Thoracic aorta (tissue), 2 donors: ENCODE results near the gene VSTM4. TPM values are rescaled to one million over a fixed set of nuclear protein-coding genes. Genes with fewer than 3 reads are reported as not detected.

Experiments
- ATAC-seq: fragments of 150-250 bp; one replicate; pipeline ENCODE4 v1.8.0; 2017; ENCODE audit warnings: low read depth; ENCODE audit not compliant: insufficient number of reproducible peaks, low FRiP score
- DNase-seq: peaks from one replicate; pipeline ENCODE4 v3.0.0-alpha.2; 2020; ENCODE audit warnings: low spot score
- H3K27ac ChIP-seq, 2 donors: fragments of 200-600 bp; sonication (generic); 1 replicate in 1 of 2; 2 replicates in 1 of 2; pipeline ENCODE4 v1.5.1; 2016; ENCODE audit warnings: mild to moderate bottlenecking in 2 of 2, moderate library complexity in 2 of 2
- H3K27me3 ChIP-seq: fragments of 200-600 bp; sonication (generic); replicated peaks from 2 replicates; pipeline ENCODE4 v1.6.0; 2016; ENCODE audit warnings: mild to moderate bottlenecking; ENCODE audit not compliant: insufficient read depth
- H3K36me3 ChIP-seq: fragments of 200-600 bp; sonication (generic); one replicate; pipeline ENCODE4 v1.5.1; 2016
- H3K4me1 ChIP-seq, 2 donors: fragments of 200-600 bp; sonication (generic); 1 replicate in 1 of 2; 2 replicates in 1 of 2; pipeline versions ENCODE4 v1.5.1 to v1.6.0; 2016; ENCODE audit warnings: low read depth in 2 of 2, mild to moderate bottlenecking in 1 of 2; ENCODE audit not compliant: control insufficient read depth in 1 of 2
- H3K4me3 ChIP-seq: fragments of 200-600 bp; sonication (generic); 2 replicates; pipeline ENCODE4 v1.5.1; 2016; ENCODE audit warnings: mild to moderate bottlenecking
- H3K9me3 ChIP-seq: fragments of 200-600 bp; sonication (generic); 2 replicates; pipeline ENCODE4 v1.5.1; 2016
- total RNA-seq, 2 donors: library from RNA; depleted of rRNA; stranded (reverse); fragments of >200 nt; gene quantifications; one replicate each; pipeline versions ENCODE4 v1.1.0 to v1.2.3, GENCODE V29; 2016
- TF ChIP-seq, protein P1 (sequence below): fragments of 200-600 bp; sonication (generic); IDR thresholded peaks from one replicate; pipeline ENCODE4 v1.5.1; 2019; ENCODE audit warnings: antibody characterized with exemption

The VSTM4 gene
- total RNA-seq, 2 donors from 2014 or later, result 24.4 to 46.4 TPM

- no peaks in the 10 kb centered on the region for H3K9me3 ChIP-seq
- ATAC-seq (no peak), DNase-seq (no peak)
- H3K4me1 ChIP-seq, result peaks cover 5 to 44% of the 10 kb centered on the region in 2 donors
- no peaks in the 10 kb centered on the region for H3K27me3 ChIP-seq
- no peak overlapping the region for H3K4me3 ChIP-seq
- H3K27ac ChIP-seq, result no peak overlapping the region
- TF ChIP-seq, protein P1, sequence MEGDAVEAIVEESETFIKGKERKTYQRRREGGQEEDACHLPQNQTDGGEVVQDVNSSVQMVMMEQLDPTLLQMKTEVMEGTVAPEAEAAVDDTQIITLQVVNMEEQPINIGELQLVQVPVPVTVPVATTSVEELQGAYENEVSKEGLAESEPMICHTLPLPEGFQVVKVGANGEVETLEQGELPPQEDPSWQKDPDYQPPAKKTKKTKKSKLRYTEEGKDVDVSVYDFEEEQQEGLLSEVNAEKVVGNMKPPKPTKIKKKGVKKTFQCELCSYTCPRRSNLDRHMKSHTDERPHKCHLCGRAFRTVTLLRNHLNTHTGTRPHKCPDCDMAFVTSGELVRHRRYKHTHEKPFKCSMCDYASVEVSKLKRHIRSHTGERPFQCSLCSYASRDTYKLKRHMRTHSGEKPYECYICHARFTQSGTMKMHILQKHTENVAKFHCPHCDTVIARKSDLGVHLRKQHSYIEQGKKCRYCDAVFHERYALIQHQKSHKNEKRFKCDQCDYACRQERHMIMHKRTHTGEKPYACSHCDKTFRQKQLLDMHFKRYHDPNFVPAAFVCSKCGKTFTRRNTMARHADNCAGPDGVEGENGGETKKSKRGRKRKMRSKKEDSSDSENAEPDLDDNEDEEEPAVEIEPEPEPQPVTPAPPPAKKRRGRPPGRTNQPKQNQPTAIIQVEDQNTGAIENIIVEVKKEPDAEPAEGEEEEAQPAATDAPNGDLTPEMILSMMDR, result no peak
- no peaks in the 10 kb centered on the region for H3K36me3 ChIP-seq
Observed at GRCh38 chr10:49050906-49051305, 64.4 kb downstream of the VSTM4 start.

- ATAC-seq, result no peak
- TF ChIP-seq, protein P1, result no peak
- H3K27ac ChIP-seq, result no peak overlapping the region
Observed at GRCh38 chr10:49050366-49050765, 65.0 kb downstream of the VSTM4 start.

DNA sequence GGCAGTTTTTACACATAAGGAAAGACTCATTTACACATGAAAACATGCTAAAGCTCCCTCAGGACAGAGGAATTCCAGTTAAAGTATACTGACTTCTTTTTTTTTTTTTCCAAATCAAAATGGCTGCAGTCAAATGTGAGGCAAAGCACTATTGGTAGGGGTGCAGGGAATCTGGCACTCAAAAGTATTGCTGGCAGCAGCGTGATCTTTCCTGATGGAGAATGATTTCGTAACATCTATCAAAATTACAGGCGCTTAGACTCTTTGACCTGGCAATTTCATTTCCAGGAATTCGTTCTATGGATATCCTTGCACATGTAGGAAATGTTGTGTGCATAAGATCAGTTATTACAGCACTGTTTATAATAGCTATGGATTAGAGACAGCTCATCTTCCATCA, 65.7 kb downstream of the VSTM4 start:
- Histone ChIP-seq H3K36me3 (no peaks in the 10 kb centered on the region), H3K9me3 (no peaks in the 10 kb centered on the region), H3K27ac (no peak overlapping the region), H3K27me3 (no peaks in the 10 kb centered on the region), H3K4me1 (peaks cover 2 to 32% of the 10 kb centered on the region in 2 donors), H3K4me3 (no peak overlapping the region)
- DNase-seq, result no peak
- TF ChIP-seq, protein P1, result no peak
- no peak for ATAC-seq

More at GRCh38 chr10:49050366-49050765, 65.0 kb downstream of the VSTM4 start:
- H3K36me3 ChIP-seq, result no peaks in the 10 kb centered on the region
- H3K27me3 ChIP-seq, result no peaks in the 10 kb centered on the region
- no peak overlapping the region for H3K4me3 ChIP-seq
- H3K9me3 ChIP-seq, result no peaks in the 10 kb centered on the region
- peaks cover 2 to 39% of the 10 kb centered on the region in 2 donors for H3K4me1 ChIP-seq
- DNase-seq, result no peak

GRCh38 chr10:49047128-49047639, 68.1 kb downstream of the VSTM4 start:
- H3K36me3 ChIP-seq, result no peaks in the 10 kb centered on the region
- DNase-seq (no peak), ATAC-seq (no peak)
- no peaks in the 10 kb centered on the region for H3K27me3 ChIP-seq
- no peak overlapping the region for H3K4me3 ChIP-seq
- H3K27ac ChIP-seq, result no peak overlapping the region
- peaks cover 0 to 12% of the 10 kb centered on the region in 2 donors for H3K4me1 ChIP-seq
- H3K9me3 ChIP-seq, result no peaks in the 10 kb centered on the region
- TF ChIP-seq, protein P1, result no peak

GRCh38 chr10:49044293-49045193, 70.8 kb downstream of the VSTM4 start:
- no peak overlapping the region for H3K4me3 ChIP-seq
- no peaks in the 10 kb centered on the region for H3K9me3 ChIP-seq
- ATAC-seq (no peak), DNase-seq (no peak)
- no peaks in the 10 kb centered on the region for H3K36me3 ChIP-seq
- TF ChIP-seq, protein P1, result no peak
- no peak overlapping the region for H3K27ac ChIP-seq
- H3K27me3 ChIP-seq, result no peaks in the 10 kb centered on the region
- H3K4me1 ChIP-seq, result no peaks in the 10 kb centered on the region
